ENCODE data around the gene COA7.
"Not testable (repeated sequence)": the region's sequence is repeated elsewhere in the genome, so short reads cannot be mapped to it uniquely, and the experiment has no call there.

Gene COA7

GRCh38 chr1:52697795-52698674, at the start of gene COA7:
Gene COA7 (minus strand): TSS chr1:52698347. CDS start chr1:52698326, 21 bp downstream.
- DNase-seq = peak; percentile 85

- no peak for DNase-seq
These were observed 49.3 kb upstream of the COA7 start for GRCh38 chr1:52747450-52747849.

- DNase-seq = no peak
These were observed 48.0 kb upstream of the COA7 start for GRCh38 chr1:52746189-52746588.

- DNase-seq = no peak
These were observed 43.1 kb upstream of the COA7 start for GRCh38 chr1:52741259-52741658.

- DNase-seq = no peak
These were observed 41.7 kb upstream of the COA7 start for GRCh38 chr1:52739699-52740467.

- DNase-seq = no peak
These were observed 40.7 kb upstream of the COA7 start for GRCh38 chr1:52738893-52739292.

- no peak for DNase-seq
These were observed 40.0 kb upstream of the COA7 start for GRCh38 chr1:52738148-52738547.

GRCh38 chr1:52735371-52735770, 37.2 kb upstream of the COA7 start:
- DNase-seq = not testable (repeated sequence)

GRCh38 chr1:52733368-52733767, 35.2 kb upstream of the COA7 start:
- no peak for DNase-seq

GRCh38 chr1:52727956-52728656, 30.0 kb upstream of the COA7 start:
- DNase-seq = no peak

- peak; percentile 15 for DNase-seq
These were observed 29.0 kb upstream of the COA7 start for GRCh38 chr1:52727114-52727586.

- DNase-seq = peak; percentile 87
These were observed 28.3 kb upstream of the COA7 start, which contains the start of gene ZYG11B for GRCh38 chr1:52726265-52727113. Gene ZYG11B (plus strand): TSS chr1:52726453. CDS start chr1:52726654, 201 bp downstream.

- DNase-seq = peak; percentile 6
These were observed 27.7 kb upstream of the COA7 start for GRCh38 chr1:52725903-52726264.

- DNase-seq = no peak
These were observed 25.1 kb upstream of the COA7 start for GRCh38 chr1:52723260-52723659.

GRCh38 chr1:52715296-52715695, 17.1 kb upstream of the COA7 start:
- not testable (repeated sequence) for DNase-seq

GRCh38 chr1:52713590-52713989, 15.4 kb upstream of the COA7 start:
- DNase-seq = no peak

- DNase-seq = no peak
These were observed 10.9 kb upstream of the COA7 start for GRCh38 chr1:52709016-52709415.

- DNase-seq = peak; percentile 84
These were observed 9.9 kb upstream of the COA7 start for GRCh38 chr1:52707927-52708655.

- DNase-seq = no peak
These were observed 9.1 kb upstream of the COA7 start for GRCh38 chr1:52706941-52707926.

- DNase-seq = no peak
These were observed 8.1 kb upstream of the COA7 start for GRCh38 chr1:52706136-52706670.

Data from fibroblast of skin of right biceps (primary cell).